Measurements from ENCODE around the gene GALNT2. TPM values are rescaled to one million over a fixed set of nuclear protein-coding genes. Genes with fewer than 3 reads are reported as not detected.

GALNT2 gene
- total and polyA plus RNA-seq, 7 donors: 43.7 to 88.7 (median 75.7) TPM

DNA sequence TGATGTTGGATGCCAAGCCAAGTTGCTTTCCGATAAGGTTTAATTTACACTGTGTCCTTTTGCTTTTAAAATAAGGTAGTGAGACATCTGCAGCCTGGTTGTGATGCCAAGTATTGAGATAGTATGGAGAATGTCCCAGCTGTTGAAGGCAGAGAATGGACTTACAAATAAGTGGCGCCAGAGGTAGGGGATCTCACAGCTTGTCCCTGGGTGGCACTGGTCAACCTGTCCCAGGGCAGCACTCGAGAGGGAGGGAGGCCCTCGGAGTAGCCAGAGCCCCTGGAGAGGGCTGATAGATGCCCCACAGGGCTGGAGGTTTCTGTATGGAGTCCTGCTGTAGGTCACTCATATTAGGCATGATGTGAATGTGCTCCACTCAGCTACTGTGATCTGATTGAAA, 98.5 kb downstream of the GALNT2 start:
- peaks cover 60% of the 10 kb centered on the region for H3K4me1 ChIP-seq
- H3K27me3 ChIP-seq (ENCODE audit: insufficient read depth in 3 of 3, low read length in 2 of 3): no peaks in the 10 kb centered on the region
- DNase-seq (no peak), ATAC-seq (peak in 2 of 4 donors; percentile 38 to 54)
- H3K9me3 ChIP-seq: no peaks in the 10 kb centered on the region
- no peaks in the 10 kb centered on the region for H3K36me3 ChIP-seq (ENCODE audit: insufficient read depth in 1 of 2, low read depth in 1 of 2)
- intact Hi-C loops (cut with DNase I): no loop called here
- WGBS, 3 donors: 45 to 73% (median 58%) methylated on average over 4 of the region's 4 CpGs
- no peak overlapping the region for H3K27ac ChIP-seq
- TF ChIP-seq CTCF (IDR thresholded peaks at IDR 0.05): no peak
- no peak overlapping the region for H3K4me3 ChIP-seq

- no peaks in the 10 kb centered on the region for H3K9me3 ChIP-seq
- H3K4me3 ChIP-seq: no peak overlapping the region
- peaks cover 61% of the 10 kb centered on the region for H3K4me1 ChIP-seq
- no peaks in the 10 kb centered on the region for H3K36me3 ChIP-seq (ENCODE audit: insufficient read depth in 1 of 2, low read depth in 1 of 2)
- no peak overlapping the region for H3K27ac ChIP-seq
- intact Hi-C loops (cut with DNase I): no loop called here
- no peak for DNase-seq
- WGBS, 3 donors: 77 to 86% (median 85%) methylated on average over 6 of the region's 6 CpGs
- no peak for ATAC-seq
- H3K27me3 ChIP-seq (ENCODE audit: insufficient read depth in 3 of 3, low read length in 2 of 3): no peaks in the 10 kb centered on the region
- TF ChIP-seq CTCF (IDR thresholded peaks at IDR 0.05): no peak
Observed at GRCh38 chr1:230166366-230167132, 99.5 kb downstream of the GALNT2 start.

DNA sequence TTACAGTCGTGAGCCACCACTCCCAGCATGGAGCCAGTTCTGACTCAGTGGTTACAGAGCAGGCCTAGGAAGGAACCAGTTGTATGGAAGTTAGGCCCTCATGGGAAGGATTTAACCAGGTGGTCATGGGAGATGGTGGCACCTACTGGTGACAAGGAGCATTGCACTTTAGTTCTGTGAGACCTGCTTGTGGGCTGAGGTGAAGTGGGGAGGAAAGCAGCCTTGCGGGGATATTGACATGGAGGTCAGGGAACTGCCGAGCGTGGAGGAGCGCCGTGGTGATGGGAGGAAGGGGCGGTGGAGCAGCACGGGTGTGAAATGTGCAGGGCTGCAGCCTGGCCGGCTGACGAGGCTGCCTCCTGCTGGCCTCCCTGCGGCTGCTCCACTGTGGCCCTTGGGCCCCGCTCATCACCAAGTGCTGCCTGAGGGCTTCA, 100.4 kb downstream of the GALNT2 start:
- no peak overlapping the region for H3K4me3 ChIP-seq
- peaks cover 61% of the 10 kb centered on the region for H3K4me1 ChIP-seq
- H3K27ac ChIP-seq: no peak overlapping the region
- intact Hi-C loops (cut with DNase I): no loop called here
- H3K36me3 ChIP-seq (ENCODE audit: insufficient read depth in 1 of 2, low read depth in 1 of 2): no peaks in the 10 kb centered on the region
- H3K27me3 ChIP-seq (ENCODE audit: insufficient read depth in 3 of 3, low read length in 2 of 3): no peaks in the 10 kb centered on the region
- DNase-seq: no peak
- peak; percentile 59 for TF ChIP-seq CTCF (IDR thresholded peaks at IDR 0.05)
- ATAC-seq: peak in 2 of 4 donors; percentile 12 to 26
- 84 to 88% (median 86%) methylated on average over 7 to 12 of the region's 12 CpGs for WGBS, 3 donors
- no peaks in the 10 kb centered on the region for H3K9me3 ChIP-seq

DNA sequence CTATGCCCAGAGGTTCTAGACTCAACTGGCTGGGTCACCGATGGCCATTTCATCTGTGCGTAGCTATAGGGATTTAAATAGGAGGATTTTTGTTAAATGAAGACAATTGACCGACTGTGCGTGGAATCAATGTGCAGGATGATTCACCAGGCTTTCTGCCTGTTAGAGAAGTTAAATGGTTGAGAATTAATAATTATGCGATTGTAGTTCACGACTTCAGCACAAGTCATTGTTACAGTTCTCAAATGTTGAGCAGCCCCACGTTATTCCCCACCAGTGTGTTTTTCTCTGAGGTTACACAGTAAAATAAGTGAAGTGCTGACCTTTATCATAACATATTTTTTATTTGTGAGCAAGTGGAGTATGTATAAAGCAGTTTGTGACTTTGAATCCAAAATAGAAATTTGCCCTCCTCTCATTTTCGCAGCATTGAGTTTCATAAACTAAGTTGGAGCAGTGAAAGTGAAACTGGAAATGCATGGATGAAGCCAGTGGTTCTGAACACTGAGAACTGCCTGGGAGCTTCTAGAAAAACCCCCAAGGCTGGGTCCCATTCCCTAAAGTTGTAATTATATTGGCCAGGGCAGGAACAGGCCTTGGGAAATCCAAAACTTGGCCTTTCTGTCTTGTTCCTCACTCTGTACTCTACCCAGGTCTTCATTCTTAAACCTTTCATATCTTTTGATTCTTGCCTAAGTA, 102.6 kb downstream of the GALNT2 start:
- H3K9me3 ChIP-seq: no peaks in the 10 kb centered on the region
- peak overlapping the region; percentile 64 for H3K27ac ChIP-seq
- H3K4me3 ChIP-seq: peak overlapping the region; percentile 52
- no peaks in the 10 kb centered on the region for H3K36me3 ChIP-seq (ENCODE audit: insufficient read depth in 1 of 2, low read depth in 1 of 2)
- H3K4me1 ChIP-seq: peaks cover 48% of the 10 kb centered on the region
- TF ChIP-seq CTCF (IDR thresholded peaks at IDR 0.05): no peak
- ATAC-seq (peak in 2 of 4 donors; percentile 20 to 21), DNase-seq (no peak)
- intact Hi-C loops (cut with DNase I): loop anchor here in 1 of 2 donors (5.0 to 10.0 kb wide), 2 partner anchors 67 to 305 kb away; no protein-coding TSS in a partner anchor
- no peaks in the 10 kb centered on the region for H3K27me3 ChIP-seq (ENCODE audit: insufficient read depth in 3 of 3, low read length in 2 of 3)
- 30 to 55% (median 32%) methylated on average over 8 of the region's 8 CpGs for WGBS, 3 donors

All from psoas muscle (tissue), 8 donors.